ENCODE measurements around the gene GPSM3.

The GPSM3 gene

DNA sequence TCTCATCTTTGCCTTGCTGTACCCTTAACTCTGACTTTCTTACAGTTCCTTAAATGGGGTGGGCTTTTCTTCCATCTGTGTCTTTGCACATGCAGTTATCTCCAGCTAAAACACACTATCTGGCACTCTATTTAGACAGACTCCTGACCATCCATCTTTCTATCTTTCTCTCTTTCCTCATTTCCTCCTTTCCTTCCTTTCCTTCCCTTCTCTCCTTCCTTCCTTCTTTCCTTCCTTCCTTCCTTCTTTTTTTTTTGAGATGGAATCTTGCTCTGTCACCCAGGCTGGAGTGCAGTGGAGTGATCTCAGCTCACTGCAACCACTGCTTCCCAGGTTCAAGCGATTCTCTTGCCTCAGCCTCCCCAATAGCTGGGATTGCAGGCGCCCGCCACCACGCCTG, 23.2 kb upstream of the GPSM3 start:
- H3K4me2 ChIP-seq (ENCODE audit: low read depth, low read length, poor library complexity, severe bottlenecking), result no peak overlapping the region
- no peaks in the 10 kb centered on the region for H3K9me3 ChIP-seq (ENCODE audit: insufficient read depth, low read length)
- no peak for TF ChIP-seq EZH2phosphoT487 (conservative IDR thresholded peaks at IDR 0.05; ENCODE audit: low read length)
- TF ChIP-seq, protein P1, sequence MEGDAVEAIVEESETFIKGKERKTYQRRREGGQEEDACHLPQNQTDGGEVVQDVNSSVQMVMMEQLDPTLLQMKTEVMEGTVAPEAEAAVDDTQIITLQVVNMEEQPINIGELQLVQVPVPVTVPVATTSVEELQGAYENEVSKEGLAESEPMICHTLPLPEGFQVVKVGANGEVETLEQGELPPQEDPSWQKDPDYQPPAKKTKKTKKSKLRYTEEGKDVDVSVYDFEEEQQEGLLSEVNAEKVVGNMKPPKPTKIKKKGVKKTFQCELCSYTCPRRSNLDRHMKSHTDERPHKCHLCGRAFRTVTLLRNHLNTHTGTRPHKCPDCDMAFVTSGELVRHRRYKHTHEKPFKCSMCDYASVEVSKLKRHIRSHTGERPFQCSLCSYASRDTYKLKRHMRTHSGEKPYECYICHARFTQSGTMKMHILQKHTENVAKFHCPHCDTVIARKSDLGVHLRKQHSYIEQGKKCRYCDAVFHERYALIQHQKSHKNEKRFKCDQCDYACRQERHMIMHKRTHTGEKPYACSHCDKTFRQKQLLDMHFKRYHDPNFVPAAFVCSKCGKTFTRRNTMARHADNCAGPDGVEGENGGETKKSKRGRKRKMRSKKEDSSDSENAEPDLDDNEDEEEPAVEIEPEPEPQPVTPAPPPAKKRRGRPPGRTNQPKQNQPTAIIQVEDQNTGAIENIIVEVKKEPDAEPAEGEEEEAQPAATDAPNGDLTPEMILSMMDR (IDR thresholded peaks at IDR 0.05; ENCODE audit: insufficient read depth, low read length, poor library complexity, severe bottlenecking), result no peak
- H3K9me2 ChIP-seq (replicated peaks; ENCODE audit: insufficient read depth, low read length), result no peaks in the 10 kb centered on the region
- no peak overlapping the region for H3K4me3 ChIP-seq (ENCODE audit: insufficient read depth, low read length, poor library complexity, severe bottlenecking)
- no peaks in the 10 kb centered on the region for H4K20me1 ChIP-seq (ENCODE audit: low read depth, low read length)
- H3F3A ChIP-seq (ENCODE audit: insufficient read depth), result no peaks in the 10 kb centered on the region
- H3K27me3 ChIP-seq (ENCODE audit: low read length), result no peaks in the 10 kb centered on the region
- H3K9ac ChIP-seq (ENCODE audit: low read length), result no peak overlapping the region
- H3K36me3 ChIP-seq (ENCODE audit: low read length), result no peaks in the 10 kb centered on the region
- no peaks in the 10 kb centered on the region for H3K79me2 ChIP-seq (ENCODE audit: insufficient read depth, low read length)
- H3K27ac ChIP-seq (ENCODE audit: low read depth, low read length), result no peak overlapping the region
- H2AFZ ChIP-seq (ENCODE audit: low read depth, low read length, severe bottlenecking), result no peak overlapping the region

DNA sequence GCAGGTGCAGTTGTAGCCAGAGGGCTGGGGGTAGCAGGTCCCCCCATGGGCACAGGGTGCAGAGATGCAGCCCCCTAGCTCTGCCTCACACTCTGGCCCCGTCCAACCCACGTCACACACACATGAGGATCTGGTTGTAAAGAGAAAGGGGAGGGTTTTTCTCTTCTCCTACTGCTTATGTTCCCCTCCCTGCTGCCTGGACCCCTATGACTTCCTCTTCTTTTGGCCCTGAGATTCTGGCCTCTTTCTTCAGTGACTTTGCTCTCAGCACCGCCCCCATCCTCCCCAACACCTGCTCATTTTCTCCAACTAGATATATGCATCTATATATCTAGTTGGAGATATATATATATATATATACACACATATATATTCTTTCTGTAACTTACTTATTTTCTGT, 21.7 kb upstream of the GPSM3 start:
- Histone ChIP-seq H3K79me2 (ENCODE audit: insufficient read depth, low read length) (no peaks in the 10 kb centered on the region), H3K9me3 (ENCODE audit: insufficient read depth, low read length) (no peaks in the 10 kb centered on the region), H3K27me3 (ENCODE audit: low read length) (no peaks in the 10 kb centered on the region), H3K4me3 (ENCODE audit: insufficient read depth, low read length, poor library complexity, severe bottlenecking) (no peak overlapping the region), H3K4me2 (ENCODE audit: low read depth, low read length, poor library complexity, severe bottlenecking) (no peak overlapping the region), H4K20me1 (ENCODE audit: low read depth, low read length) (no peaks in the 10 kb centered on the region), H3K9me2 (replicated peaks; ENCODE audit: insufficient read depth, low read length) (no peaks in the 10 kb centered on the region), H3K27ac (ENCODE audit: low read depth, low read length) (no peak overlapping the region), H3K36me3 (ENCODE audit: low read length) (no peaks in the 10 kb centered on the region), H2AFZ (ENCODE audit: low read depth, low read length, severe bottlenecking) (no peak overlapping the region), H3F3A (ENCODE audit: insufficient read depth) (no peaks in the 10 kb centered on the region), H3K9ac (ENCODE audit: low read length) (no peak overlapping the region)
- TF ChIP-seq, protein P1 (IDR thresholded peaks at IDR 0.05; ENCODE audit: insufficient read depth, low read length, poor library complexity, severe bottlenecking), result no peak
- no peak for TF ChIP-seq EZH2phosphoT487 (conservative IDR thresholded peaks at IDR 0.05; ENCODE audit: low read length)

DNA sequence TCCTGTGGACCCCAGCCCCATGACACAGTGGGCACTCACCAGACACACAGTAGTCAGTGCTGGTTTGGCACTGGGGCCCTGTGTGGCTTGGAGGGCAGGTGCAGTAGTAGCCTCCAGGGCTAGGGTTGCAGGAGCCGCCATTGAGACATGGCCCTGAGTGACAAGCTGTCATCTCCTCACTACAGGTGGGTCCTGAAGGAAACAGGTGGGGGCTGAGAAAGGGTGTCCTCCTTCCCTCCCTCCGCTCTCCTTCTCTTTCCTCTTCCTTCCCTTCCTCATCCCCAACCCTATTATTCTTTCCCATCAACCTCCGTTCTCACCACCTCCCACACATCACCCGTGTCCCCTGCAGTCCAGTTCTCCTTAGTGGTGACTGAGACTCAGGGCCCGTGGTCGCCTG, 21.2 kb upstream of the GPSM3 start:
- Histone ChIP-seq H3K9me2 (replicated peaks; ENCODE audit: insufficient read depth, low read length) (no peaks in the 10 kb centered on the region), H3K36me3 (ENCODE audit: low read length) (no peaks in the 10 kb centered on the region), H3K4me3 (ENCODE audit: insufficient read depth, low read length, poor library complexity, severe bottlenecking) (no peak overlapping the region), H3K9ac (ENCODE audit: low read length) (no peak overlapping the region), H3K9me3 (ENCODE audit: insufficient read depth, low read length) (no peaks in the 10 kb centered on the region), H3K4me2 (ENCODE audit: low read depth, low read length, poor library complexity, severe bottlenecking) (no peak overlapping the region), H3K27ac (ENCODE audit: low read depth, low read length) (no peak overlapping the region), H3K79me2 (ENCODE audit: insufficient read depth, low read length) (no peaks in the 10 kb centered on the region), H2AFZ (ENCODE audit: low read depth, low read length, severe bottlenecking) (no peak overlapping the region), H3K27me3 (ENCODE audit: low read length) (no peaks in the 10 kb centered on the region), H4K20me1 (ENCODE audit: low read depth, low read length) (no peaks in the 10 kb centered on the region), H3F3A (ENCODE audit: insufficient read depth) (no peaks in the 10 kb centered on the region)
- TF ChIP-seq, protein P1 (IDR thresholded peaks at IDR 0.05; ENCODE audit: insufficient read depth, low read length, poor library complexity, severe bottlenecking), result no peak
- no peak for TF ChIP-seq EZH2phosphoT487 (conservative IDR thresholded peaks at IDR 0.05; ENCODE audit: low read length)
